ENCODE data around the gene C1orf56.

The C1orf56 gene

GRCh38 chr1:151013518-151013917, 34.0 kb upstream of the C1orf56 start:
- in situ Hi-C loops (cut with HindIII; ENCODE audit: low sequenced_read_pairs): no loop called here

- in situ Hi-C loops (cut with HindIII; ENCODE audit: low sequenced_read_pairs): loop anchor here (10.0 kb wide), 1 partner anchor 130 kb away; the partner anchor contains the start of gene TNFAIP8L2
These were observed 22.9 kb upstream of the C1orf56 start for GRCh38 chr1:151024540-151025146.

- in situ Hi-C loops (cut with HindIII; ENCODE audit: low sequenced_read_pairs): loop anchor here (10.0 kb wide), 1 partner anchor 128 kb away; the partner anchor contains the start of gene TNFAIP8L2
These were observed 21.1 kb upstream of the C1orf56 start for GRCh38 chr1:151026460-151026859.

- in situ Hi-C loops (cut with HindIII; ENCODE audit: low sequenced_read_pairs): no loop called here
These were observed 15.4 kb upstream of the C1orf56 start for GRCh38 chr1:151032164-151032563.

- in situ Hi-C loops (cut with HindIII; ENCODE audit: low sequenced_read_pairs): no loop called here
These were observed 12.4 kb upstream of the C1orf56 start for GRCh38 chr1:151035167-151035566.

- in situ Hi-C loops (cut with HindIII; ENCODE audit: low sequenced_read_pairs): no loop called here
These were observed 11.2 kb upstream of the C1orf56 start, which contains the start of gene BNIPL for GRCh38 chr1:151036356-151036755. Gene BNIPL (plus strand): TSS chr1:151036586. CDS start chr1:151036726, 140 bp downstream.

GRCh38 chr1:151037032-151037431, 10.5 kb upstream of the C1orf56 start:
- in situ Hi-C loops (cut with HindIII; ENCODE audit: low sequenced_read_pairs): no loop called here

- in situ Hi-C loops (cut with HindIII; ENCODE audit: low sequenced_read_pairs): no loop called here
These were observed 8.0 kb upstream of the C1orf56 start for GRCh38 chr1:151039521-151039920.

GRCh38 chr1:151043163-151043562, 4.4 kb upstream of the C1orf56 start:
- in situ Hi-C loops (cut with HindIII; ENCODE audit: low sequenced_read_pairs): no loop called here

- in situ Hi-C loops (cut with HindIII; ENCODE audit: low sequenced_read_pairs): no loop called here
These were observed 534 bp downstream of the C1orf56 start for GRCh38 chr1:151047925-151048644.

- in situ Hi-C loops (cut with HindIII; ENCODE audit: low sequenced_read_pairs): no loop called here
These were observed 1.1 kb downstream of the C1orf56 start for GRCh38 chr1:151048645-151049032.

- in situ Hi-C loops (cut with HindIII; ENCODE audit: low sequenced_read_pairs): no loop called here
These were observed 1.9 kb downstream of the C1orf56 start for GRCh38 chr1:151049458-151049857.

GRCh38 chr1:151050051-151050688, 2.6 kb downstream of the C1orf56 start:
- in situ Hi-C loops (cut with HindIII; ENCODE audit: low sequenced_read_pairs): loop anchor here (5.0 kb wide), 1 partner anchor 48 kb away; no protein-coding TSS in a partner anchor

GRCh38 chr1:151051356-151052009, 3.9 kb downstream of the C1orf56 start:
- in situ Hi-C loops (cut with HindIII; ENCODE audit: low sequenced_read_pairs): loop anchor here (5.0 kb wide), 1 partner anchor 49 kb away; no protein-coding TSS in a partner anchor

- in situ Hi-C loops (cut with HindIII; ENCODE audit: low sequenced_read_pairs): loop anchor here (5.0 kb wide), 1 partner anchor 53 kb away; no protein-coding TSS in a partner anchor
These were observed 7.5 kb downstream of the C1orf56 start for GRCh38 chr1:151054971-151055547.

GRCh38 chr1:151055581-151055980, 8.0 kb downstream of the C1orf56 start:
- in situ Hi-C loops (cut with HindIII; ENCODE audit: low sequenced_read_pairs): no loop called here

GRCh38 chr1:151056149-151056548, 8.6 kb downstream of the C1orf56 start:
- in situ Hi-C loops (cut with HindIII; ENCODE audit: low sequenced_read_pairs): no loop called here

- in situ Hi-C loops (cut with HindIII; ENCODE audit: low sequenced_read_pairs): no loop called here
These were observed 11.1 kb downstream of the C1orf56 start for GRCh38 chr1:151058692-151059091.

GRCh38 chr1:151059109-151060006, 11.8 kb downstream of the C1orf56 start, which contains the start of gene CDC42SE1:
Gene CDC42SE1 (minus strand): TSS chr1:151059622. CDS start chr1:151055730, 3,892 bp downstream.
- in situ Hi-C loops (cut with HindIII; ENCODE audit: low sequenced_read_pairs): no loop called here

All from endothelial cell of hepatic sinusoid (primary cell).